HepG2 (cell line): ENCODE measurements around the gene FGGY. TPM values are rescaled to one million over a fixed set of nuclear protein-coding genes. Genes with fewer than 3 reads are reported as not detected.

Experiments
- ATAC-seq: fragments of 200-7000 bp; cut with Tn5 transposase; 3 replicates; pipeline ENCODE4 v1.9.1; 2020; ENCODE audit warnings: mild to moderate bottlenecking, moderate library complexity
- BruUV-seq: library from RNA; stranded (reverse); fragments of 400-500 nt; replicated peaks from 2 replicates; lab custom pipeline; 2021; lab: Mats Ljungman, UMichigan
- CTCF ChIA-PET: fragments of 300-600 bp; formaldehyde crosslinking; extraction: SDS; loops from one replicate; lab custom pipeline; 2021; ENCODE audit warnings: low total read pairs, inconsistent platforms, low intra/inter-chr PET ratio; lab: Yijun Ruan, JAX
- POLR2A ChIA-PET: fragments of 350-600 bp; sonication (Branson Sonifier 250); formaldehyde crosslinking; loops from one replicate; lab custom pipeline; 2020; ENCODE audit warnings: antibody characterized with exemption, inconsistent platforms; lab: Yijun Ruan, JAX
- DNase-seq: peaks from one replicate; pipeline ENCODE4 v3.0.0-alpha.2; 2015; ENCODE audit warnings: low spot score
- FAIRE-seq: peaks from 3 replicates; lab custom pipeline; 2011; peaks lifted over from hg19 to GRCh38; lab: Jason Lieb, UNC
- H2AFZ ChIP-seq: one replicate; pipeline ENCODE4 v1.6.1; 2011; ENCODE audit warnings: low read length, inconsistent platforms
- H3K27ac ChIP-seq: fragments of 300-600 bp; 3 replicates; pipeline ENCODE4 v1.8.0; 2011; ENCODE audit warnings: mixed run types, mild to moderate bottlenecking, mixed read lengths, low read length, inconsistent platforms; ENCODE audit not compliant: insufficient read depth; ENCODE audit errors: extremely low read length
- H3K27me3 ChIP-seq, 2 experiments: fragments of 200-600 bp in 1 of 2; 2 replicates in 1 of 2; 3 replicates in 1 of 2; pipeline versions ENCODE4 v1.6.0 to v1.8.0; 2011; ENCODE audit warnings: low read length in 2 of 2, mild to moderate bottlenecking in 2 of 2, moderate library complexity in 2 of 2, inconsistent platforms in 1 of 2; ENCODE audit not compliant: insufficient read depth in 2 of 2, control insufficient read depth in 1 of 2
- H3K36me3 ChIP-seq, 2 experiments: fragments of 200-600 bp in 1 of 2; replicated peaks in 1 of 2; 2 replicates in 1 of 2; 3 replicates in 1 of 2; pipeline versions ENCODE4 v1.5.1 to v1.8.0; 2011; ENCODE audit warnings: low read length in 2 of 2, inconsistent platforms in 1 of 2; ENCODE audit not compliant: insufficient read depth in 2 of 2, control insufficient read depth in 1 of 2
- H3K4me1 ChIP-seq: 2 replicates; pipeline ENCODE4 v1.5.1; 2012; ENCODE audit warnings: low read length, inconsistent platforms; ENCODE audit not compliant: insufficient read depth
- H3K4me2 ChIP-seq: 2 replicates; pipeline ENCODE4 v1.6.0; 2011; ENCODE audit warnings: low read depth, low read length, inconsistent platforms
- H3K4me3 ChIP-seq, 3 experiments: fragments of 200-600 bp in 1 of 3; sonication (generic), shearing (Covaris generic) in 1 of 3; replicated peaks in 1 of 3; 2 replicates each; pipeline ENCODE4 v1.5.1; 2011 to 2016; ENCODE audit warnings: low read length in 3 of 3, inconsistent platforms in 2 of 3, low read depth in 2 of 3, mild to moderate bottlenecking in 2 of 3, control low read depth in 1 of 3, mixed read lengths in 1 of 3; ENCODE audit not compliant: insufficient read depth in 1 of 3
- H3K79me2 ChIP-seq: one replicate; pipeline ENCODE4 v1.6.1; 2011; ENCODE audit warnings: low read length, inconsistent platforms; ENCODE audit not compliant: insufficient read depth
- H3K9ac ChIP-seq: 2 replicates; pipeline ENCODE4 v1.6.0; 2011; ENCODE audit warnings: mild to moderate bottlenecking, low read depth, low read length, inconsistent platforms; ENCODE audit not compliant: insufficient read depth
- H3K9me3 ChIP-seq: 2 replicates; pipeline ENCODE4 v1.5.1; 2012; ENCODE audit warnings: mild to moderate bottlenecking, low read length
- H4K20me1 ChIP-seq: 2 replicates; pipeline ENCODE4 v1.6.0; 2011; ENCODE audit warnings: inconsistent platforms, mild to moderate bottlenecking, low read length, moderate library complexity; ENCODE audit not compliant: insufficient read depth
- GLI4 ChIP-seq: sonication (generic); formaldehyde crosslinking; IDR thresholded peaks from 2 replicates; pipeline ENCODE4 v1.5.1; 2020; ENCODE audit warnings: missing genetic modification reagents, mild to moderate bottlenecking, moderate library complexity, borderline replicate concordance
- ZNF652 ChIP-seq: IDR thresholded peaks from 2 replicates; pipeline ENCODE4 v1.6.1; 2016; ENCODE audit warnings: low read depth, borderline replicate concordance
- ZNF776 ChIP-seq: sonication (generic); formaldehyde crosslinking; IDR thresholded peaks from 2 replicates; pipeline ENCODE4 v1.4.0; 2020; ENCODE audit warnings: mild to moderate bottlenecking, missing genetic modification reagents
- WGBS: methylation state at CpG from one replicate; pipeline ENCODE4 v1.1.6; 2017; ENCODE audit warnings: low lambda C conversion rate; 5-methylcytosine and 5-hydroxymethylcytosine counted together
- in situ Hi-C: cut with HindIII; loops from 2 replicates; pipeline ENCODE4 v1.10.0; 2017; ENCODE audit warnings: low pct_unique_long_range_greater_than_20kb; ENCODE audit not compliant: extremely low pct_ligation_motif_present
- intact Hi-C: fragments of 100-400 bp; cut with micrococcal nuclease; formaldehyde crosslinking; loops from one replicate; pipeline ENCODE4 v1.10.0; 2022; ENCODE audit not compliant: unreplicated experiment
- polyA plus RNA-seq, 8 experiments: library from polyadenylated mRNA; depleted of rRNA in 3 of 8; stranded (reverse) in 7 of 8; unstranded in 1 of 8; fragments of >200 nt; fragmentation: Illumina TruSeq in 4 of 8; extraction: Trizol in 4 of 8; gene quantifications; 2 replicates each; pipeline versions ENCODE4 v1.2.1 to v1.2.3, GENCODE V29; 2011 to 2016; ENCODE audit warnings: low read depth in 4 of 8, missing spikeins in 1 of 8, mixed read lengths in 1 of 8; ENCODE audit not compliant: insufficient read depth in 1 of 8
- total RNA-seq, 5 experiments: library from RNA; depleted of rRNA; stranded (reverse); fragments of >200 nt; fragmentation: Illumina TruSeq; extraction: Trizol; gene quantifications; 2 replicates each; pipeline ENCODE4 v1.2.3, GENCODE V29; 2016; ENCODE audit warnings: low read depth in 1 of 5
- TF ChIP-seq, protein P1 (sequence below): sonication (generic); formaldehyde crosslinking; IDR thresholded peaks from 2 replicates; pipeline ENCODE4 v1.4.0; 2020; ENCODE audit warnings: missing genetic modification reagents

FGGY gene
- total and polyA plus RNA-seq, 2 of the 13 experiments (the other 11 are each of a cell fraction or from before 2014, with no cell fraction given): 15.7 to 27.5 TPM

DNA sequence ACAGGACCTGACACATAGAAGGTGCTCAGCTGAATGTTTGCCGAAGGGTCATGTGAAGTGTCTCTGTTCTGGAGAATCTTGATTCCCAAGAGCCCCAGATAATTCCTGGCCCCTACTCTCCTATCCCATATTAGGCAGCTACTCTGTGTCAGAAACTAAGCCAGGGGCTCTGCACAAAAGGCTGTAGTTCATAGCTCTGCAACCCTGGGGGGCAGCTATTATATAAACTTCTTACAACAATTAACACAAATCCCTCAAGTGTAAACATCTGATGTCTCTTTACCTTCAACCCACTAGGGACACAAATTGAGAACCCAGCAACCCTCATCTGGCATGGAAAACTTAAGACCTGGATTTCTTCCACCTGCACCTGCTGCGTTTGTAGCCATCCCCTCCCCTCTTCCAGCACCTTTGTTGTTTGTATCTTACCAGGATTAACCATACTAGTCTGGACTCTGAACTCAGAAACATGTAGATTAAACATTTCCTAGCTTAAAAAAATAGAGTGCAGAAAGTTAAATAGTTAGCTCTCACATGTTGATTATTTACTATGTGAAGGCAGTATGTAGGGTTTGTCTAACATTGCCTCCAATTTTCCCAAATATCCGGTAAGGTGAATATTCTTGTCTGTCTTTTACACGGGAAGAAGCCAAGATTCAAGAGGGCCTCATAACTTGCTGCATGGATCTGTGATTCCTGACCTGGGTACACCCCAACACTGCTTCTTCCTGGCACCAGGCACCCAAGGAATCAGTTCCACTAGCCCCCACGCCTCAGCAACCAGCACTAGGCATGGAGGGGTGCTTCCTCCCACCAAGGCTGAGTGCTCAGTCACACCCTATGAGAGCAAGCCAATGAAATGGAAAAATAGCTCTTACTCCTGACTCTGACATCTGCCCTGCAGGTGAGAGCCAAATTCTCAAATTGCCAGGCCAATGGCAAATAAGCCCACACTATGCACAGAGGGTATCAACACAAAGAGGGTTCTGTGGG lies 297.2 kb downstream of the FGGY start (continued):
- TF ChIP-seq, protein P1, sequence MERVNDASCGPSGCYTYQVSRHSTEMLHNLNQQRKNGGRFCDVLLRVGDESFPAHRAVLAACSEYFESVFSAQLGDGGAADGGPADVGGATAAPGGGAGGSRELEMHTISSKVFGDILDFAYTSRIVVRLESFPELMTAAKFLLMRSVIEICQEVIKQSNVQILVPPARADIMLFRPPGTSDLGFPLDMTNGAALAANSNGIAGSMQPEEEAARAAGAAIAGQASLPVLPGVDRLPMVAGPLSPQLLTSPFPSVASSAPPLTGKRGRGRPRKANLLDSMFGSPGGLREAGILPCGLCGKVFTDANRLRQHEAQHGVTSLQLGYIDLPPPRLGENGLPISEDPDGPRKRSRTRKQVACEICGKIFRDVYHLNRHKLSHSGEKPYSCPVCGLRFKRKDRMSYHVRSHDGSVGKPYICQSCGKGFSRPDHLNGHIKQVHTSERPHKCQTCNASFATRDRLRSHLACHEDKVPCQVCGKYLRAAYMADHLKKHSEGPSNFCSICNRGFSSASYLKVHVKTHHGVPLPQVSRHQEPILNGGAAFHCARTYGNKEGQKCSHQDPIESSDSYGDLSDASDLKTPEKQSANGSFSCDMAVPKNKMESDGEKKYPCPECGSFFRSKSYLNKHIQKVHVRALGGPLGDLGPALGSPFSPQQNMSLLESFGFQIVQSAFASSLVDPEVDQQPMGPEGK: 0 out of 2 replicates have a peak, but pooled peaks have one; percentile 14
- TF ChIP-seq GLI4: no peak

DNA sequence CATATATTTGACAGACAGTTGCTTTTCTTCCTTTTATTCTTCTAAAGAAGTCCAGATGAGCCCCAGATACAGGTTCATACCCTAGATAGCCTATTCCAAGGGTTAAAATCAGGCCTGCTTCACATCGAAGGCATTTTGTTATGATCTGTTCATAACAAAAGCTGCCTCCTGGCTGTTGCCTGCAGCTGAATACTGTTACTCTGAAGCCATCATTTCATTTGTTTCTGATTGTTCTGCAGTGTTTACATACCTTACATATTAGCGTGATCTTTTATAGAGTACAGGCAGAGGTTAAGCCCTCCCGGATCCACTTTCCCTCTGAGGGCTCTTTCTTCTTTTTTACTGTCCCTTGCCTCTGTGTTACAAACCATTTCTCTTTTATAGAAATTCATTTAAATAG lies 298.9 kb downstream of the FGGY start:
- no peak overlapping the region for H3K27ac ChIP-seq
- H3K9ac ChIP-seq: no peak overlapping the region
- no peaks in the 10 kb centered on the region for H3K79me2 ChIP-seq
- no peaks in the 10 kb centered on the region for H4K20me1 ChIP-seq
- H3K4me2 ChIP-seq: no peak overlapping the region
- H3K36me3 ChIP-seq: no peaks in the 10 kb centered on the region
- H3K4me3 ChIP-seq: no peak overlapping the region
- no peak for TF ChIP-seq ZNF776 (CRISPR knock-in tag)
- 0 out of 2 replicates have a peak, but pooled peaks have one; percentile 23 for TF ChIP-seq ZNF652 (CRISPR knock-in tag)
- 78% methylated on average over 3 of the region's 3 CpGs for WGBS
- H3K27me3 ChIP-seq: no peaks in the 10 kb centered on the region
- FAIRE-seq (no peak), DNase-seq (no peak), ATAC-seq (no peak)
- H3K9me3 ChIP-seq: no peaks in the 10 kb centered on the region
- H2AFZ ChIP-seq: peak overlapping the region; percentile 20
- intact Hi-C loops: no loop called here
- no TSS peak for BruUV-seq
- peaks cover 40% of the 10 kb centered on the region for H3K4me1 ChIP-seq
- in situ Hi-C loops: no loop called here
- ChIA-PET POLR2A (no interaction called here), CTCF (no interaction called here)
